ENCODE measurements around the gene ENOX2.

The ENOX2 gene

DNA sequence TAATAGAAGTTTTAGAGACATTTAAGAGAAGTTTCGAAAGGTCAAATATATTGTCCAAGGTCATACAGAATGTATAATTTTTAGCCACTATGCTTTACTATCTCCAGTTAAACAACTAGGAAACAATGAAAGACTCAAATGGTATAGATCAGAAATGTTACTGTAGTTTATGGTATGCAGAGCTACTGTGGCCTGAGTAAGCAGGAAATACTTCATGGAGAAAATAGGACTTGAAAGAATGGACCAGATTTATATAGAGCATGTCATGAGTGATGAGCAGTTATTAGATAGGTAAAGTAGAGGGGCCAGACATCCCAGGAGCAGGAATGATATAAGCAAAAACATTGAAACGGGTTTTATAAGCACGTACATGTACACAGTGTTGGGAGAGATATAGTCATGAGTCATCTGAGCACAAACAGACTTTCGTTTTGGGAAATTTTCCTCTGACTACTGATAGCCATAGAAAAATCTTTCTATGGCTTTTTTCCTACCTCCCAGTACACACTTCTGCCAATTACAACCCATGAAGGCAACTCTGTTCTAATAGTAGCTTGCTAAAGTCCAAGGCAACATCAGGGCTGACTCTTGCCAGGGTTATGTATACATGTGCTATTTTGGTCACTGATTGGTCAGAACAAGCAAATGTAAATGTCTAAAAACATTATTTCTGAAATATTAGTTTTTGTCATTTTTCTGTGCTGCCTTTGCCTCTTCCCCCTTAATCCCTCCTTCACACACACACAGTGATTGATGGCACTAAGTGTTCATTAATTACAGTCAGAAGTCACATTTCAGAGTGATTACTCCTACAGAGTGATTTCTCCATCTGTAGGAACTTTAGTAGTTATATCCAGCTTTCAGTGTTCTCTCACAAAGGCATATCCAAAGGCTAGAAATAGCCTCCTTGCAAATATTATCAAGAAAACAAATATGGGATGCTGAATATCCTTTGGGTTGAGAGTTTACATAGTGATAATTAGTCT, 198.7 kb downstream of the ENOX2 start:
- H2BK120ac ChIP-seq (ENCODE audit: insufficient read depth, low read length, poor library complexity), result no peak overlapping the region
- no peak overlapping the region for H3K27ac ChIP-seq (ENCODE audit: low read depth, low read length)
- no peaks in the 10 kb centered on the region for H3K27me3 ChIP-seq (ENCODE audit: insufficient read depth, low read length)
- no peak overlapping the region for H4K91ac ChIP-seq (ENCODE audit: low read depth, low read length)
- H3K14ac ChIP-seq (ENCODE audit: low read length), result no peak overlapping the region
- H3K4me3 ChIP-seq (ENCODE audit: low read depth, low read length), result no peak overlapping the region
- H3K18ac ChIP-seq (ENCODE audit: low read length), result no peak overlapping the region
- DNase-seq, result peak in 1 of 2 donors; percentile 13
- no peak overlapping the region for H4K8ac ChIP-seq (ENCODE audit: low read depth, low read length)
- no peaks in the 10 kb centered on the region for H3K36me3 ChIP-seq (ENCODE audit: control insufficient read depth in 1 of 2, insufficient read depth in 2 of 2, low read length in 2 of 2)
- no peak overlapping the region for H2BK12ac ChIP-seq (ENCODE audit: low read length)
- WGBS (ENCODE audit: extremely low coverage, insufficient coverage, insufficient read length), result no CpG with 5 or more reads among the region's 4 CpGs
- H3K9ac ChIP-seq (ENCODE audit: low read length), result no peak overlapping the region
- no peak overlapping the region for H2AK5ac ChIP-seq (ENCODE audit: low read length)
- H3K4me2 ChIP-seq (ENCODE audit: low read length), result no peak overlapping the region
- H3K79me2 ChIP-seq (ENCODE audit: control insufficient read depth, insufficient read depth, low read length, poor library complexity), result no peaks in the 10 kb centered on the region
- no peak overlapping the region for H3K4ac ChIP-seq (ENCODE audit: low read depth, low read length)
- no peak overlapping the region for H3K23ac ChIP-seq (ENCODE audit: low read length)
- H4K12ac ChIP-seq (ENCODE audit: low read depth, low read length), result no peak overlapping the region
- no peaks in the 10 kb centered on the region for H3K79me1 ChIP-seq (ENCODE audit: low read length)
- H2BK5ac ChIP-seq (ENCODE audit: low read depth, low read length, poor library complexity), result no peak overlapping the region
- no peaks in the 10 kb centered on the region for H3K9me3 ChIP-seq (ENCODE audit: insufficient read depth, low read depth, low read length)
- H3K4me1 ChIP-seq (ENCODE audit: control insufficient read depth in 1 of 2, insufficient read depth in 2 of 2, low read length in 2 of 2), result no peaks in the 10 kb centered on the region
- H2AFZ ChIP-seq (ENCODE audit: insufficient read depth, low read length, poor library complexity), result no peak overlapping the region

DNA sequence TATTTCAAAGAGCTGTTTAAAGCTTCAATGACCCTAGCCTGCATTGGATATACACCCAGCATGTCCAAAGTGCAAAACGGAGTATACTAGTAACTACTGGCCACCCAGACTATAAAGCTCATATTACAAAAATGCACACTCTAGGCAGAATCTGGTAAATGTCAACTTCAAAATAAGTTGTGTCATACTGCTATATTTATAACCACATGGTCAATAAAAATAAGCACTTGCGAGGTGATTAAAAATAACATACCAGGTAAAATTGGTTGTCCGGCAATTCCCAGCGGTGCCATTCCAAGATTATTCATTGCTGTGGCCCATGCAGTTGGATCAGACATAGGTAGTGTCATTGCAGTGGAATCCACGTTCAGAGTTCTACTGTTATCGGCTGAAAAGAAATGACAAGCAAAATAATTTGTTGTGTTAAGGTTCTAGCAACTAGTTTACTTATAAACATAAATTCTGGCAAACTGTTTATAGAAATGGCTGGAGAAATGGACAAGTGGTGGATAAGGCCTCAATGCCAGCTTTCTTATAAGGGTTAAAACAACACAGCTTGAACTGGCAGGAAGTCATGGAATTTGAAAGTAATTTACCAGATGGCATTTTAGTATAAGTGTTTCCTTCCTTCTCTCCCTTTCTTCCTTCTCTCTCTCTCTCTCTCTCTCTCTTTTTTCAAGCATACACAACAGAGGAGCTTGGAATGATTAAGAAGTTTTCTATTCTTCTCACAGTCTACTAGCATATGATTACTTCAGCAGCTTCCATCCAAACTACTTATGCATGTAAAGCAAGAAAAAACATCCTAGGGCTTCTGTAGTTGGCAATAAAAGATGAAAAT, 199.9 kb downstream of the ENOX2 start:
- Histone ChIP-seq H3K9me3 (ENCODE audit: insufficient read depth, low read depth, low read length) (no peaks in the 10 kb centered on the region), H3K14ac (ENCODE audit: low read length) (no peak overlapping the region), H4K12ac (ENCODE audit: low read depth, low read length) (no peak overlapping the region), H4K91ac (ENCODE audit: low read depth, low read length) (no peak overlapping the region), H2BK5ac (ENCODE audit: low read depth, low read length, poor library complexity) (no peak overlapping the region), H2BK120ac (ENCODE audit: insufficient read depth, low read length, poor library complexity) (no peak overlapping the region), H3K79me1 (ENCODE audit: low read length) (no peaks in the 10 kb centered on the region), H3K79me2 (ENCODE audit: control insufficient read depth, insufficient read depth, low read length, poor library complexity) (no peaks in the 10 kb centered on the region), H2AK5ac (ENCODE audit: low read length) (no peak overlapping the region), H2BK12ac (ENCODE audit: low read length) (no peak overlapping the region), H3K9ac (ENCODE audit: low read length) (no peak overlapping the region), H3K27ac (ENCODE audit: low read depth, low read length) (no peak overlapping the region), H3K4ac (ENCODE audit: low read depth, low read length) (no peak overlapping the region), H3K36me3 (ENCODE audit: control insufficient read depth in 1 of 2, insufficient read depth in 2 of 2, low read length in 2 of 2) (no peaks in the 10 kb centered on the region), H3K4me2 (ENCODE audit: low read length) (no peak overlapping the region), H3K4me3 (ENCODE audit: low read depth, low read length) (no peak overlapping the region), H2AFZ (ENCODE audit: insufficient read depth, low read length, poor library complexity) (no peak overlapping the region), H3K4me1 (ENCODE audit: control insufficient read depth in 1 of 2, insufficient read depth in 2 of 2, low read length in 2 of 2) (no peaks in the 10 kb centered on the region), H3K23ac (ENCODE audit: low read length) (no peak overlapping the region), H4K8ac (ENCODE audit: low read depth, low read length) (no peak overlapping the region), H3K27me3 (ENCODE audit: insufficient read depth, low read length) (no peaks in the 10 kb centered on the region), H3K18ac (ENCODE audit: low read length) (no peak overlapping the region)
- WGBS (ENCODE audit: extremely low coverage, insufficient coverage, insufficient read length), result no CpG with 5 or more reads among the region's 6 CpGs
- DNase-seq, result no peak

DNA sequence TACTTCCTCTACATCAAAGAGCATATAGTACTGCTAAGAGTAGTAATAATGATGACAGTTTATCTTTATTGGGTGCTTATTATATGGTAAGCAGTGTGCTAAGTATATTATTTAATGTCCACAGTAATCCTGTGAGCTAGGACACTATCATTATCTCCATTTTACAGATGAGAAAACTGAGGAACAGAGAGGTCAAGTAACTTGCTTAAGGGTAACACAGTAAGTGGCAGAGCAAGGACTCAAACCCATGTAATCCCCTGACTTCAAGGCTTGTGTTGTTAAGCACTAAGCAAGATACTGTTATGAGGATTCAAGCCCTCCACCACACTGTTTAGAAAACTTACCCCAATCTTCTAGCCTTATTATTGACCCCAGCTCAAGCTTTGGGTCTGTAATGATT, 202.4 kb downstream of the ENOX2 start:
- no peak overlapping the region for H3K4me2 ChIP-seq (ENCODE audit: low read length)
- H2BK12ac ChIP-seq (ENCODE audit: low read length), result no peak overlapping the region
- H4K8ac ChIP-seq (ENCODE audit: low read depth, low read length), result no peak overlapping the region
- H3K9me3 ChIP-seq (ENCODE audit: insufficient read depth, low read depth, low read length), result no peaks in the 10 kb centered on the region
- H3K18ac ChIP-seq (ENCODE audit: low read length), result no peak overlapping the region
- H2BK5ac ChIP-seq (ENCODE audit: low read depth, low read length, poor library complexity), result no peak overlapping the region
- H3K4me3 ChIP-seq (ENCODE audit: low read depth, low read length), result no peak overlapping the region
- H2AK5ac ChIP-seq (ENCODE audit: low read length), result no peak overlapping the region
- H3K9ac ChIP-seq (ENCODE audit: low read length), result no peak overlapping the region
- no peak for DNase-seq
- no peak overlapping the region for H2BK120ac ChIP-seq (ENCODE audit: insufficient read depth, low read length, poor library complexity)
- no peak overlapping the region for H3K14ac ChIP-seq (ENCODE audit: low read length)
- no peaks in the 10 kb centered on the region for H3K79me1 ChIP-seq (ENCODE audit: low read length)
- no peaks in the 10 kb centered on the region for H3K4me1 ChIP-seq (ENCODE audit: control insufficient read depth in 1 of 2, insufficient read depth in 2 of 2, low read length in 2 of 2)
- H3K23ac ChIP-seq (ENCODE audit: low read length), result no peak overlapping the region
- H4K91ac ChIP-seq (ENCODE audit: low read depth, low read length), result no peak overlapping the region
- no peaks in the 10 kb centered on the region for H3K79me2 ChIP-seq (ENCODE audit: control insufficient read depth, insufficient read depth, low read length, poor library complexity)
- H3K4ac ChIP-seq (ENCODE audit: low read depth, low read length), result no peak overlapping the region
- no peak overlapping the region for H3K27ac ChIP-seq (ENCODE audit: low read depth, low read length)
- no peak overlapping the region for H2AFZ ChIP-seq (ENCODE audit: insufficient read depth, low read length, poor library complexity)
- no peaks in the 10 kb centered on the region for H3K27me3 ChIP-seq (ENCODE audit: insufficient read depth, low read length)
- H4K12ac ChIP-seq (ENCODE audit: low read depth, low read length), result no peak overlapping the region
- H3K36me3 ChIP-seq (ENCODE audit: control insufficient read depth in 1 of 2, insufficient read depth in 2 of 2, low read length in 2 of 2), result no peaks in the 10 kb centered on the region

DNA sequence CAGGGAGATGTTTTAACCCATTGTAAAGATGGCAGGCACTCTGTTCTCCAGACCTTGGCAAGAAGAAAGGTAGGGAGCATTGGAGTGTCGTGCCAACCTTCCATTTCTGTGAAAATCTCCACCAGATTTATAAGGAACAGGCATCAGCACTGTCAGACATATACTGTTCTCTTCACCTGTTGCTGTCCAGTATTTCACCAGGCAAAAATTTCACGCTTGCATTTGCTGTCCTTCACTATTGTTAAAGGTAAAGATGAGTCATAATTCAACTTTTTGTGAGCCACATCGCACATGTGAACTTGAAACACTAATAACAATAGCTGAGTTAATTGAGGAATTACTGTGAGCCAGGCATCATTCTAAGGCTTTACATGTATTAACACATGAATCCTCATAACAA, 203.4 kb downstream of the ENOX2 start:
- no peak overlapping the region for H3K4me2 ChIP-seq (ENCODE audit: low read length)
- no peaks in the 10 kb centered on the region for H3K79me1 ChIP-seq (ENCODE audit: low read length)
- H3K4ac ChIP-seq (ENCODE audit: low read depth, low read length), result no peak overlapping the region
- H2BK5ac ChIP-seq (ENCODE audit: low read depth, low read length, poor library complexity), result no peak overlapping the region
- no peaks in the 10 kb centered on the region for H3K27me3 ChIP-seq (ENCODE audit: insufficient read depth, low read length)
- H3K14ac ChIP-seq (ENCODE audit: low read length), result no peak overlapping the region
- no peaks in the 10 kb centered on the region for H3K4me1 ChIP-seq (ENCODE audit: control insufficient read depth in 1 of 2, insufficient read depth in 2 of 2, low read length in 2 of 2)
- no peak overlapping the region for H3K9ac ChIP-seq (ENCODE audit: low read length)
- H3K18ac ChIP-seq (ENCODE audit: low read length), result no peak overlapping the region
- no peak overlapping the region for H4K8ac ChIP-seq (ENCODE audit: low read depth, low read length)
- H2BK120ac ChIP-seq (ENCODE audit: insufficient read depth, low read length, poor library complexity), result no peak overlapping the region
- no CpG with 5 or more reads among the region's 3 CpGs for WGBS (ENCODE audit: extremely low coverage, insufficient coverage, insufficient read length)
- H2BK12ac ChIP-seq (ENCODE audit: low read length), result no peak overlapping the region
- no peaks in the 10 kb centered on the region for H3K36me3 ChIP-seq (ENCODE audit: control insufficient read depth in 1 of 2, insufficient read depth in 2 of 2, low read length in 2 of 2)
- H4K12ac ChIP-seq (ENCODE audit: low read depth, low read length), result no peak overlapping the region
- H3K27ac ChIP-seq (ENCODE audit: low read depth, low read length), result no peak overlapping the region
- no peaks in the 10 kb centered on the region for H3K9me3 ChIP-seq (ENCODE audit: insufficient read depth, low read depth, low read length)
- DNase-seq, result no peak
- H3K23ac ChIP-seq (ENCODE audit: low read length), result no peak overlapping the region
- no peak overlapping the region for H2AFZ ChIP-seq (ENCODE audit: insufficient read depth, low read length, poor library complexity)
- no peaks in the 10 kb centered on the region for H3K79me2 ChIP-seq (ENCODE audit: control insufficient read depth, insufficient read depth, low read length, poor library complexity)
- no peak overlapping the region for H3K4me3 ChIP-seq (ENCODE audit: low read depth, low read length)
- H2AK5ac ChIP-seq (ENCODE audit: low read length), result no peak overlapping the region
- H4K91ac ChIP-seq (ENCODE audit: low read depth, low read length), result no peak overlapping the region

Measured in trophoblast cell (in vitro differentiated cells and primary cell).